NAMALWA (cell line): ENCODE data around the gene DIS3L.
"Not testable (repeated sequence)": the region's sequence is repeated elsewhere in the genome, so short reads cannot be mapped to it uniquely, and the experiment has no call there.

ENCODE experiments used
- DNase-seq: peaks from one replicate; pipeline ENCODE4 v3.0.0-alpha.2; 2015; ENCODE audit warnings: low spot score

DIS3L gene

GRCh38 chr15:66293419-66294156, at the start of gene DIS3L:
Gene DIS3L, plus strand, starts transcription at chr15:66293568. Its CDS starts 29 bp downstream, at chr15:66293597.
- DNase-seq = peak; percentile 79

- not testable (repeated sequence) for DNase-seq
Observed at GRCh38 chr15:66245832-66246231, 47.5 kb upstream of the DIS3L start.

GRCh38 chr15:66246937-66247336, 46.4 kb upstream of the DIS3L start:
- DNase-seq = no peak

- no peak for DNase-seq
Observed at GRCh38 chr15:66249605-66250174, 43.7 kb upstream of the DIS3L start.

DNA sequence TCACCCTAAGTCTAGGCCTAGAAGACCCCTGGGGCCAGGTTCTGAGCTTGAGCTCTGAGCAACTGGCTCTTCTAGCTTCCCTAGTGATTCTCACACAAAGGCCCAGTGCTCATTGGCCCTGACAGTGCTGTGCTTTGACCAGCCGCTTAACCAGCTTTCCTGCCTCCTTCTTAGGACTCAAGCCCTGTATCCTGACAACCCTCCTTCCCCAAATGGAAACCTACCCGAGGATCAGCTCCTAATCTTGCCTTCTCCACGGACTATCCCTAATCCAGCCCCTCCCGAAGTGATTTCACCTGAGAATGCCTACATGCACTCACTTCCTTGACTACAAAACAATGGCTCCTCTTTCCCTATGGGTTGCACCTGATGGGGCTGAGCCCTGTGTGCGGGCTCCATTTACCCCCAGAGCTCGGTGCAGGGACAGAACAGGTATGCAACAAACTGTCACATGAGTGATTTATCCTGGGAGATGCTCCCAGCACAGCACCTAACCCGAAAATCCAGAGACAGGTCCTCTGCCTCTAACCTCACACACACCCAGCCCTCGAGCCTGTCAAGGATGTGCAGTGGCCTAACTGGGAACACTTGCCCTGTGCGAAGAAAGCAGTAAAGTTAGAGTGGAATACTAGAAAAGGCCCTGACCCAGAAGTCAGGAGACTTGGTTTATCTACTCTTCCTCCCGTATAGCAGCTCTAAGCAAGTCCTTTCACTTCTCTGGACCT, 42.1 kb upstream of the DIS3L start:
- no peak for DNase-seq

GRCh38 chr15:66251790-66252684, 41.3 kb upstream of the DIS3L start:
- peak; percentile 53 for DNase-seq

DNA sequence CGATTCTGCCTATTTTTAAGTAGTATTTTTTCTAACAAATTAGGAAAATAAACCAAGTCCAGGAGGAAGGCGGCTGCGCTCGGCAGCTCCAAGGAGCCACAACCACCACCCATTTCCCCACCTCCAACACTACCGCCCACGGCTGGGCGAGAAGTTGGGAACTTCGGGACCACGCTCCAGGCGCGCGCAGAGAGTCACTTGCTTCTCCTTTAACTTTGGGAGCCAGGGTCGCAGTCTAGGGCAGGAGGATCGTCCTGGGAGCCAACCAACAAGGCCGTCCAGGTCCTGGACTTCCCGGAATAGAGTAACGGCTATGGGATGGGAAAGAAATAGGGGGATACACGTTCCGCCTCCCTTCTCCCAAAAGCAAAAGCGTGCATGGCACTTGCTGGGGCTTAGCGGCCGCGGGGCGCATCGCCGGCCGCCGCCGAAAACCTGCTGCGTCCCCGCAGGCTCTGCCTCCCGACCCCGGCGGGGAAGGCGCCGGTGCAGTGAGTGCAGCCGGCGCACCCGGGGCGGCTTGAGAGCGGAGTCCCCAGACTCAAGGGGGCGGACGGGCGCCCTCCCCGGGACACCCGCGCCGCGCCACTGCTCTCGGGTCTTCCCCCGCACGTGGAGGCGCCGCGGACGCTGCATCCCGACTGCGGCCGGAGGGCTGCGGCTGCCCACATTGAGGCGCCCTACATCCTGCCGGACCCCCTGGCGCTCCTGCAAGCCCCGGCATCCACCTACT, 40.5 kb upstream of the DIS3L start:
- DNase-seq = peak; percentile 39

GRCh38 chr15:66253418-66254088, 39.8 kb upstream of the DIS3L start, which contains the start of gene MEGF11:
Gene MEGF11, minus strand, starts transcription at chr15:66253750. Its CDS starts 125,347 bp downstream, at chr15:66128403.
- DNase-seq = no peak

DNA sequence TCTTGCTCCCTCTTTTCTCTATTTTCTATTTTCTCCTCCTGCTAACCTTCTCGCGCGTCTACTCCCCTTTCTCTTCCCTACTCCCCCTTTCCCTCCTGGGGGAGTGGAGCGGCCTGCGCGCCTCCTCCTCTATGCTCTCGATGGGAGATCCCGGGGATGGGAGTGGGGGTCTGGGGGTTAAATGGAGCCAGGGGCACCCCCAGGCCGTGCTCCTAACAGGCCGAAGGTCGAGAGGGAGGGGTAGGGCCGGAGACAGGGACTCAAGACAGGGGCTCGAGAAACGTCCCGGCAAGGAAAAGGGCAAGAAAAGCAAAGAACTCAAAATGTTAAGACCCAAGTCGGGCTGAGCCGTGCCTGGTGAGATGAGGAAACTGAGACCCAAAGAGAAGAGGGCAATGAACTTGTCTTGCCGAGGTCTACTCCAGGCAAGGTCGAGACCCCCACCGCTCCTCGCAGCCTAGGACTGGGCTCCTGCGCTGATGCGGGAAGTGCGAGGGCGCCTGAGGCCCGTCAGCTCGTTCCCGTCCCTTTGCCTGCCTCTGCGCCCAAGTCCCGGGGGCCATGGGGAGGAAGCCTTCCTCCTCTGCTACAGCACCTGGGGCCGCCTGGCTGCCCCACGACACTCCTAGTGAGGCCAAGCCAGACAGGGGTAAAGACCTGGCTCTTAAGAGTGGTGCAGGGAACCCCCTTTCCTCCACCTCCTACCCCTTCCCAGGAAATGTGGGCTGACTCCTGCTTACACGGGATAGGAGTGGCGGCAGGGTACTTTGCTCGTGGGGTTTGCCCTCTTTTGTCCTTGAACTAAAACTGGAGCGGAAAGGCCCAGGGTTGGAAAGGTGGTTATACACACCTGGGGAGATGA, 39.0 kb upstream of the DIS3L start:
- no peak for DNase-seq

GRCh38 chr15:66254951-66255676, 38.3 kb upstream of the DIS3L start:
- DNase-seq = no peak

GRCh38 chr15:66256692-66257091, 36.7 kb upstream of the DIS3L start:
- DNase-seq = no peak

DNA sequence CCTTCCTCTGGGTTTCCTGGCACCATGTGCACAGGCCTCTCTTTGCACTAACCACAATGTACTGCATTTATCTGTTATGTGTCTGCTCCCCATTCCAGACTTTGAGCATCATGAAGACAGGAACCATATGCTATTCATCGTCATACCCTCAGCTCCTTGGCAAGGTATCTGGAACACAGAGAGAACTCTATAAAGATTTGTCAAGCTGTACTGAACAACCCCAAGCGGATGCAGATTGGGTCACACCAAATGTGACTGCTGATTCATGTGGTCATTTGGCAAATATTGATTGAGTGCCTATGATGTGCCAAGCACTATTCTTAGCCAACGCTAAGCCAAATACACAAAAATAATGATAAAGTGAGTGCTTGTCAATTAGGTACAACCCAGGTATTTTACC, 32.3 kb upstream of the DIS3L start:
- DNase-seq = no peak

- DNase-seq = not testable (repeated sequence)
Observed at GRCh38 chr15:66262837-66263236, 30.5 kb upstream of the DIS3L start.

DNA sequence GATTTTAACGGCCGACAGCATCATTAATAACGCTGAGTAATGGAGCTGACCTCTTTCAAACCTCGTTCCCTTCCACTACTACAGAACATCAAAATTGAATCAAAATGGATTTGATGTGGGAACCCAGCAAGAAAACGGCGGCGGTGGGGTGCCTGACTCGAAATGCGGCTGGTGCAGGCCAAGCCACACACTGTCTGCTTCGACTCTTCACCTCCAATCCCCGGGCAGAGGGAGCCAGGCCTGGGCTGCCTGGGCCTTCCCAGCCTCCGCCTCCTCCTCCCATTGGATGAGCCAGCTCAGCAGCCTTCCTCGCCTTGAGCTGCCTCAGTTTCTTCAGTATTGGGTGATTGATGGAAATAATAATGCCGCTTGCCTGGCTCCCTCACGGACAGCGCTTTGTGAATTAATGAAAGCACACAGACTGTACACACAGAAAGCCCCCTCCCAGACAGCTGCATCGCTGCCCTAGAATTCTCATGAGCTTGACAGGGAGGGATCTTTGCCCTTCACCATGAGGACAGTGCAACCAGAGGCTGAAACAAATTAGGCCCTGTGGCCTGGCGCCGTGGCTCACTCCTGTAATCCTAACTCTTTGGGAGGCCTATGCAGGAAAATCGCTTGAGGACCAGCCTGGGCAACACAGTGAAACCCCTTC, 28.4 kb upstream of the DIS3L start:
- no peak for DNase-seq

GRCh38 chr15:66269326-66270090, 23.9 kb upstream of the DIS3L start:
- DNase-seq = no peak

- DNase-seq = no peak
Observed at GRCh38 chr15:66270932-66271331, 22.4 kb upstream of the DIS3L start.

DNA sequence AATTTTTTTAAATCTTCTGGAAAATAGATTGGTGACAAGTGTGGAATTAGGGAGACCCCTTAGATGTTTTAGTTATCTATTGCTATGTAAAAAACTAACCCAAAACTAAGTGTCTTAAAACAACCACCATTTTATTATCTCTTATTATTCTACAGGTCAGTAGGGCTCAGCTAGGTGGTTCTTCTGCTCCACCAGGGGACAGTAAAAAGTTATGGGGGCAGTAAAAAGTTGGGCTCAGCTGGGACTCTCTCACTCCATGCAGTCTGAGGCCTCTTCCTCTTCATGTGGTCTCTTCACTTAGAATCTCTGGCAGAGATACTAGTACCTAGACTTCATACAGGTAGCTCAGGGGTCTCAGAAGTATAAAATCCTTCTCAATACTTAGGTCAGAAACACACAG, 18.0 kb upstream of the DIS3L start:
- no peak for DNase-seq

DNA sequence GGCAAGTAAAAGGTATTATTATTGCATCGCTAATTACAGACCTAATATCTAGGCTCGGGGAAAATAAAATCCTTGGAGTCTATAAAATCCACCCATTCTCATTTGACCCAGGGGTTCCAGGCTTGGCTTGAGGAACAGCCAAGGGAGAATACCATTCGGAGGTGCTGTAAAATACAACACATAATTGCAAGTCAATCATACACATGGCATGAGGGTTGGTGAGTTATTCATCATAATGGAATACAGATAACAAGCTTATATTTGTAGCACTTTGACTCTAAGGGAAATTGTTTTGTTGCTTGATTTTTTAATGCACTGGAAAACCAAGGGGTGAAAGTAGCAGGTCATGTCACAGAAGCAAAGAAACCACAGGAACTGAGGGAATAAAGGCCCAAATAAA, 16.8 kb upstream of the DIS3L start:
- DNase-seq = no peak
